Left renal pelvis (tissue), 4 donors: Measurements from ENCODE around the gene NEK2. TPM values are rescaled to one million over a fixed set of nuclear protein-coding genes. Genes with fewer than 3 reads are reported as not detected.
"Not testable (repeated sequence)": the region's sequence is repeated elsewhere in the genome, so short reads cannot be mapped to it uniquely, and the experiment has no call there.

ENCODE experiments used
- DNase-seq, 4 donors: peaks; one replicate each; pipeline ENCODE4 v3.0.0-alpha.2; 2013; ENCODE audit warnings: low read depth in 4 of 4, low spot score in 3 of 4
- polyA plus RNA-seq, 4 donors: library from polyadenylated mRNA; unstranded; fragments of 120-200 nt; gene quantifications; one replicate each; pipeline ENCODE4 v1.2.1, GENCODE V29; 2013; ENCODE audit not compliant: insufficient read length in 4 of 4

NEK2 gene
- polyA plus RNA-seq: 10 to 100 TPM; 17.2 to 21.7 (median 19.1) TPM

GRCh38 chr1:211675230-211676105 is at the start of gene NEK2:
TSS of gene NEK2 (minus strand) at chr1:211675621. CDS start at chr1:211675479, 142 bp downstream.
- peak; percentile 80 to 94 (median 88) for DNase-seq

DNA sequence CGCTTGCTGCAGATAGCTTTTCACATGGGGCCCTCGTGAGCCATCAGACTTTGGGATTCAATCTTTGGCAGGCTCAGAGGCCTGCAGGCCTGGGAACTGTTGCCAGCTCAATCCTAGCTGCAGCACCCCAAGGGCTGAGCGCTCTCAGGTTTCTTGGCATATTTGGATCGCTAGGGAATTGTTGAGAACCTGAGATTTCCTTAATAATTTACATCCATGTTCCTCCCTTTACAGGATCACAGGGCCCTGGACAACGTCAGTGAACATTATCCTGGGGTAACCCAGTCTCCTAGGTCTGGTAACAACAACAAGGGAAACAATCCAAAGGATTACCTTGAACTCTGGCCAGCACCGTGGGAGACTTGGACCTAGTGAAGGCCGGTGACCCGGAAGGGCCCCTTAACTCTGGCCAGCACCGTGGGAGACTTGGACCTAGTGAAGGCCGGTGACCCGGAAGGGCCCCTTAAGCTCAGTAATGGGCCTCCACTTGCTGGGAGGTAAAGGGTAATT is 49.3 kb upstream of the NEK2 start:
- no peak for DNase-seq

- no peak for DNase-seq
Measured at GRCh38 chr1:211723273-211723672, 47.9 kb upstream of the NEK2 start.

DNA sequence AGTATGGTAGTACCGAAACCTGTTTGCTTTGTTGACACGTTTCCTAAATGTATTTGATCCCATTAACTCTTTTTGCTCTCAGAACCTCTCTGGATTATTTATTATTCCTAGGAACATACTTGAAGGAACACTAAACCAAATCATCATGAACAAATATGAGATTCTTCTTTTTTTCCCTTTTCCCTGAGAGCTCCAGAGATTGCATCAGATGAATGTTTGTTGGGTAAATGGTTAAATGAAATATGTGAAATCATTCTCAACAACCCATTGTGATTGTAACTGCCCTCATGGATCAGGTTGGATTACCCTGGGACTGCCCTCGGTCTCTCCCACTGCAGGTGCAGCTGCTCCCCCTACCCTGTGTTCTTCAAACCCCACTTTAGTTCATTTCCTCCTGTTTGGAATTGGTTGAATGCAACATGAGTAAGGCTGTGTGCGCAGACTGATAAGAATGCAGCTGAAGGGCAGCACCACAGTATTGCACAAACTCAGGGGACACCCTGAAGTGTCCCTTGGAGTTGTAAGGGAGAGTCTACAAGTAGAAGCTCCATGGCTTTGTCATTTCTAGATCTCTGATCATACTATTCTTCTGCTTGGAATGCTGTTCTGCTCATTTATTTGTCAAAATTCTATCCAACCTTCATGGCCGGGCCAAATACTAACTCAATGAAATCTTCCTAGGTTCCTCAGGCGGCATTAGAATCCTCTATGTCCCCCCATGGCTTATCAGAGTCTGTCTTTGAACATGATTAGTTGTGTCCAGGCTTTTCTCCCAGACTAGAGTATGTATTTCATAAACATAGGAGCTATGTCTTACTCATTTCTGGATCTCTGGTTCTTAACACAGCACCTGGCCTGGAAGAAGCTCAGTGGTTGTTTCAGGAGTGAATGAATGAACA is 47.1 kb upstream of the NEK2 start:
- DNase-seq: no peak

- DNase-seq: not testable (repeated sequence)
Measured at GRCh38 chr1:211716555-211716954, 41.1 kb upstream of the NEK2 start.

DNA sequence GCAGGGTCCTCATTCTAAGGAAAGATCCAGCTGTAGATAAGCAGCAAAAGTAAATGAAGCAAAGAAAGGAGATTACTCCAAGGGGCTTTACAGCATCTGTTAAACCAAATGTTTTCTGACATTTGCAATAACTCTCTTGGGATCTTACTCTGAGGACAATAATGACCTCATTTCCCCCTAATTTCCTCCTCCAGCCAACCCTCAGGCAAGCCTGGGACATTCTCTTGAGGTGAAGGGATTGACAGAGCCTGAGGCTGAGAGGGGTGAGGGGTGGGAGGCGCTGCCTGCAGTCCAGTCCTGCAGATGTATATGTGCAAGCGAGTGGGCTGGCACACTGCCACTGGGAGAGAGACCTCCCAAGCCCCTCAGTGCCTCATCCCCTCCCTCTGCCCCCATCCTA is 40.5 kb upstream of the NEK2 start:
- DNase-seq: no peak

GRCh38 chr1:211714154-211714553 is 38.7 kb upstream of the NEK2 start:
- no peak for DNase-seq

DNA sequence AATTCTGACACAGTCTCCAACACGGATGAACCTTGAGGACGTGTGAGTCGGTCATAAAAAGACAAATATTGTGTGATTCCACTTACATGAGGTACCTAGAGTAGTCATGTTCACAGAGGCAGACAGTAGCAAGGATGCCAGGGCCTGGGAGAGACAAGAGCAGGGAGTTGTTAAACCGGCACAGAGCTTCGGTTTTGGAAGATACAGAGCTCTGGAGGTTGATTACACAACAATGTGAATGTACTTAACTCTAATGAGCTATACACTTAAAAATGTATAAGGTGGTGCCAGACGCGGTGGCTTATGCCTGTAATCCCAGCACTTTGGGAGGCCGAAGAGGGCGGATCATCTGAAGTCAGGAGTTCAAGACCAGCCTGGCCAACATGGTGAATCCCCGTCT is 37.8 kb upstream of the NEK2 start:
- no peak for DNase-seq

- DNase-seq: no peak
Measured at GRCh38 chr1:211711315-211711705, 35.9 kb upstream of the NEK2 start.

- no peak for DNase-seq
Measured at GRCh38 chr1:211710566-211711314, 35.3 kb upstream of the NEK2 start.

DNA sequence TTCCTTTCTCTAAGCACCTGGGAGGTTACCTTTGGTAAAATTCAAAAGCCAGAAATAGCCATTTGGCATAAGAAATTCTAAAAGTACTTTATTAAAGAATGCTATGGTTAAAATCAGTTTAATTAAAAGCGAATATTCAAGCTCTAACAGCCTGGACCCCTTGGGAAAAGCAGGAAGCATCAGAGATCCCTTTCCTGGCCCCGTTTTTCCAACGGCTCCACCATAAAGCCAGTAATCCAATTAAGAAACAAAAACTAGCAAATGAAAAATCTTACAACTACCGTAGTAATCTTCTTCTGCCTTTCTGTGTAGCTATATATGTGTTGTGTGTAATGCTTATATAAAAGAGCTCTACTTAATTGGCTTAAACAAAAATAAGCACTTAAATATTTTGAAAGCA is 33.5 kb upstream of the NEK2 start:
- DNase-seq: no peak

- no peak for DNase-seq
Measured at GRCh38 chr1:211708006-211708405, 32.6 kb upstream of the NEK2 start.

DNA sequence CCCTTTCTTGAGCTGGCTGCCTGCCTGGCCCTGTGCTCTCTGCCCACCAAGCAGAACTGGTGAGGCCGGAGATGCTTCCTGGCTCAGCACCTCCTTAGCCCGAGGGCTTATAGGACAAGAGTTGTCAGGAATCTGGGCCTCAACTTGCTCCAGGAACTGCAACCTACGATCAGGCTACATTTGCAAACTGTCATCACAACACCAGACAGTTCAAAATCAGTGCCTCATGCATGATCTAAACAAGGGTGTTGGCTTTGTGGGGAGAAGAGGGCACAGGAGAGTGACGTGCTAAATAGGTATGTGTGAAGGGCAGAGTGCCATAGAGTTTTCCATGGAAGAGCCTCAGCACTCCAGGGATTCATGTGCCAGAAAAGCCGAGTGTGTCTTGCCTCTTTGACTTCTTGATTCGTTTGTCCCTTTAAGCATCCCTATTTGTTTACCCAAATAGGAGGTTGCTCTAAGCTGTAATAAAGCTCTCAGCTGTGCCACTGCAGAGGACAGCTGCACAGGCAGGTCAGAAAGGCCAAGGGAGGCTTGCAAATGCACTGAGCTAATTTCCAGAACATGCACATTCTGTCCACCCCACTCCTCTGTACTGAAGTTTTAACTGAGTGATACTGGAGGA is 30.2 kb upstream of the NEK2 start:
- no peak for DNase-seq

- no peak for DNase-seq
Measured at GRCh38 chr1:211704543-211704942, 29.1 kb upstream of the NEK2 start.

DNA sequence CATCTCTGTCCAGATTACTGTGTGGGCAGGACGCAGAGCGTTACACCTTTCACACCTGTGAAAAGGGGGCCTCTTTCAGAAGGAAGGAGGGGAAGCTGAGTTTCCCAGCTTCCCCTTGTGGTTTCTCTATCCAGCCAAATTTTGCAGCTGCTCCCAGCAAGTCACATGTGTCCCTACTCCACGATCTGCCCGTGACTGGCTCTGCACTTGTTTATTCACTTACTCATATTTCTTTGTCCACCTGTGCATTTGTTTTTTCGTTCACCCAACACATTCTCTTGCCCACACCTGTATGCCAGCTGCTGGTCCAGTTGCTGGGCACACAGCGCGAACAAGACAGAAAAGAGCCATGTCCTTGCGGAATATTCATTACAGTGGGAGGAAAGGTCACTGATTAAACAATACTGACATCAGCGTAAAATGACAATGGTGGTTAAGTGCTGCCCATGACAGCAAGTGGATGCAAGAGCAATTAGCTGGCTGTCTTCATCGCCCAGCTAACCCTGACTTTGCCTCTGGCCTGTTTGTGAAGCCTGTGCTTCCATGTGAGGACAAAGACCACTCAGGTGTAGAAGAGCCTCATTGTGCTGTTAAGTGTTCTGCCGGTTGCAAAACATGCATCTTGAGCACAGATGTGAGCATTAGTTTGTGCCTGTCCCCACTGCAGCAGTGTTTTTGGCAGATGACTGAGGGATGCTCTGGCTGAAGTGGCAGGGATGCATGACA is 28.6 kb upstream of the NEK2 start:
- no peak for DNase-seq

DNA sequence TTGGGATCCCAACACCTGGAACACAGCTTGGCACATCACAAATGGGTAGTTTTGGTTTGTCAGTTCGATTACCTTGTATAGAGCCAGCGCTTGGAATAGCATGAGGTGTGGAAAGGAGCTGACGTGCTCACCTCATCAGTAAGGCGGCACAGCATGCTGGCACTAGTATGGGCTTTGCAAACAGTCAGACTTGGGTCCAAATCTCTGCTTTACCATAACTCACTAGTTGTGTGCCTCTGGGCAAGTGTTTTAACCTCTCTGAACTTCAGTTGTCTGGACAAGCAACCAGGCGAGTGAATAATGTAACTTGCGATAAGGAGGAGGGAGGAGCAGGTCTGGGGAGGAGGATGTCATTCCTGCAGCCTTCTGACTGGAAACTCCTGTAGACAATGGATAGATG is 26.3 kb upstream of the NEK2 start:
- DNase-seq: no peak

DNA sequence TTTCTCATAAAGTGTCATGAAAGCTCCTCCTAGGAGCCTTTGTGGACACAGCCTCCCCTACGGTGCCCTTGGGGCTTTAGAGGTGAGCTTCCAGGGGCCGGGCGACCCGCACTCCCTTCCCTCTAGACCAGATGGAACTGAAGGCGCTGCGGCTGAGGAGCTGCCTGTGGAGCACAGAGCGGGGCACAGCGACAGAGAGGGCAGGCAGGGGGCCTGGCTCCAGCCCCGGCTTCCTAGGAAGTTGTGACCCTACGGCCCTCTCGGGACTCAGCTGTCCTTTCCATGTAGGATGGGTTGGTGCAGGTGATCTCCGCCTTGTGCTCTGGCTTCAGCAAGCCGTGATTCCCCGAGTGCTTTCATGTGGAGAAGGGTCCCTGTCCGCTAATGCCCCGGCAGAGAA is 23.6 kb upstream of the NEK2 start:
- no peak for DNase-seq

DNA sequence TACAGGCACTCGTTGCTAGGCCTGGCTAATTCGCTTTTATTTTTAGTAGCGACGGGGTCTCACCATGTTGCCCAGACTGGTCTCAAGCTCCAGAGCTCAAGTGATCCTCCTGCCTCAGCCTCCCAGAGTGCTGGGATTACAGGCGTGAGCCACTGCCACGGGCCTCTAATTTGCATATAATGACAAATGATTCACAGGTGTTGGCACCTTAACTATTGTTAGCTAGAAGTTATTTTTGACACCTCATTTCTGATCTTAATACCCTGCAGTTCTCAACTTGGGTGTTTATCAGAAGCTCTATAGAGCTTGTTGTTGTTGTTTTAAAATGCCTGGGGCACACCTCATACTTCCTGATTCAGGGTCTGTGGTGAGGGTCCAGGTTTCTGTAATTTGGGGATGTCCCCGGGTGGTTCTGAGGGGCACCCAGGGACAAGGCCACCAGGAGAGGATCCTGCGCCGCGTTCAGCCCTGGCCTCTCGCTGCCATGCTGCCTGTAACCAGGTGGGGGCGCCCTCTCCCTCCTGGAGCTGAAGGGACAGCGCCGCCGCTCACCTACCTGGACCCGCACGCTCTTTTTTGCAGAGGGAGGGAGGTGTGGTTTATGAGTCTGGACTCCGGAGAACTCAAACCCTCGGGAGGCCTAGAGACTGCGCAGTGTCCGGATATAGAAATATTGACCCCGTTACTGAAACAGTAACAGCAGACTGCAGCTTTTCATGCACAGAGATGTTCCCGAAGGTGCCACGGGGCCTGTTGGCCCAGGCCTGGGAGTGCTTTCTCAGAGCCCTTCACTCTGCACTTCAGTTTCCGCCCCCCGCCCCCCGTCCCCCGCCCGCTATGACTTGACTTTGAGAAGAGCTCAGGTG is 23.0 kb upstream of the NEK2 start:
- peak in 2 of 4 donors; percentile 39 to 45 for DNase-seq

GRCh38 chr1:211697356-211697755 is 21.9 kb upstream of the NEK2 start:
- no peak for DNase-seq
